HG03039 (cell line): Measurements from ENCODE around the gene ZSWIM8.
"Not testable (repeated sequence)": the region's sequence is repeated elsewhere in the genome, so short reads cannot be mapped to it uniquely, and the experiment has no call there.

Experiments used
- ATAC-seq: cut with Tn5 transposase; IDR thresholded peaks from one replicate; pipeline ENCODE4 v1.9.1; 2021; ENCODE audit warnings: mild to moderate bottlenecking, moderate library complexity; ENCODE audit not compliant: unreplicated experiment

ZSWIM8 gene

DNA sequence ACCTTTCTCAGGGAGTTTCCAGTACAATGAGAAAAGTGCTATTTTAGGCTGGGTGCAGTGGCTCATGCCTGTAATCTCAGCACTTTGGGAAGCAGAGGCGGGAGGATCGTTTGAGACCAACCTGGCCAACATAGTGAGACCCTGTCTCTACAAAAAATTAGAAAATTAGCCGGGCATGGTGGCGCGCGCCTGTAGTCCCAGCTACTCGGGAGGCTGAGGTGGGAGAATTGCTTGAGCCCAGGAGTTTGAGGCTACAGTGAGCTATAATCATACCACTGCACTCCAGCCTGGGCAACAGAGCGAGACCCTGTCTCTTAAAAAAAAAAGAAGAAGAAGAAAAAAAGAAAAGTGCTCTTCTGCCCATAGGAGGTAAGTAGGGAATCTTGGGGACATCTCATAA, 10.6 kb downstream of the ZSWIM8 start:
- ATAC-seq: not testable (repeated sequence)

DNA sequence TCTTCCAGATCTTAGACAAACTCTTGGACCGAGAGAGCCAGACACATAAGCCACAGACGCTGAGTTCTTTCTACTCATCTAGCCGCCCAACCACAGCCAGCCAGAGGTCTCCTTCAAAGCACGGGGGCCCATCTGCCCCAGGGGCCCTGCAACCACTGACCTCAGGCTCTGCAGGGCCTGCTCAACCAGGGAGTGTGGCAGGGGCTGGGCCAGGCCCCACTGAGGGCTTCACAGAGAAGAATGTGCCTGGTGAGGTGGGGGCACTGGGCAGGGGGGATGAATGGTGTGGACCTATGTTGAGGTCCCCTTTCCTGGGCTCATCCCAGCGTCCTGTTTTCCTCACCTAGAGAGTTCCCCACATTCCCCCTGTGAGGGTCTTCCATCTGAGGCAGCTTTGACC, 11.4 kb downstream of the ZSWIM8 start:
- ATAC-seq: no peak

DNA sequence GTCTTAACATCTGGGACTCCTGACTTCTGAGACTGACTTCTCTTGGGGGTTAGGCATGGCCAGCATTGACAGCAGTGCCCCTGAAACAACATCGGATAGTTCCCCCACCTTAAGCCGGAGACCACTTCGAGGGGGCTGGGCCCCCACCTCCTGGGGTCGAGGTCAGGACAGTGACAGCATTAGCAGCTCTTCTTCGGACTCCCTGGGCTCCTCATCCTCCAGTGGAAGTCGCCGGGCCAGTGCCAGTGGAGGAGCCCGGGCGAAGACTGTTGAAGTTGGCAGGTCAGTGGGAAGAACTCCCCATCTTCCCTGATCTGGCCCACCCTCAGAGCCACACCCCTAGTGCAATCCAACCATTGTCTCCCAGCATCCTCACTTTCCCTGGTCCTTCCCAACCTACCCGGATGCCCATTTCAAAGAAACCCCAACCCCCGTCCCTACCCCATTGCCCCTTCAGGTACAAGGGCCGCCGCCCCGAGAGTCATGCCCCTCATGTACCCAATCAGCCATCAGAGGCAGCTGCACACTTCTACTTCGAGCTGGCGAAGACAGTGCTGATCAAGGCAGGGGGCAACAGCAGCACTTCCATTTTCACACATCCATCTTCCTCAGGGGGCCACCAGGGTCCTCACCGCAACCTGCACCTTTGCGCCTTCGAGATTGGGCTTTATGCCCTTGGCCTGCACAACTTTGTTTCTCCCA, 12.1 kb downstream of the ZSWIM8 start:
- ATAC-seq: no peak

DNA sequence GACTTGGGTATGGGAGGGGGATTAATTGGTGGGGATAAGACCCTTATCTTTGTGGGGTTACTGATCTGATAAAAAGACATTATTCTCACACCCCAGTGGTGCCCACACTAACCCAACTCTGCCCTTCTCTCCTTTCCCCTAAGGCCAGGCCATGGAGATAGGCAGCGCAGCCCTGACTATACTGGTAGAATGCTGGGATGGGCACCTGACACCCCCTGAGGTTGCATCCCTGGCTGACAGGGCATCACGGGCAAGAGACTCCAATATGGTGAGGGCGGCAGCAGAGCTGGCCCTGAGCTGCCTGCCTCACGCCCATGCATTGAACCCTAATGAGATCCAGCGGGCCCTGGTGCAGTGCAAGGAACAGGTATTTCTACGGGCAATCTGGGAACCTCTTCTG, 12.7 kb downstream of the ZSWIM8 start:
- ATAC-seq: no peak

DNA sequence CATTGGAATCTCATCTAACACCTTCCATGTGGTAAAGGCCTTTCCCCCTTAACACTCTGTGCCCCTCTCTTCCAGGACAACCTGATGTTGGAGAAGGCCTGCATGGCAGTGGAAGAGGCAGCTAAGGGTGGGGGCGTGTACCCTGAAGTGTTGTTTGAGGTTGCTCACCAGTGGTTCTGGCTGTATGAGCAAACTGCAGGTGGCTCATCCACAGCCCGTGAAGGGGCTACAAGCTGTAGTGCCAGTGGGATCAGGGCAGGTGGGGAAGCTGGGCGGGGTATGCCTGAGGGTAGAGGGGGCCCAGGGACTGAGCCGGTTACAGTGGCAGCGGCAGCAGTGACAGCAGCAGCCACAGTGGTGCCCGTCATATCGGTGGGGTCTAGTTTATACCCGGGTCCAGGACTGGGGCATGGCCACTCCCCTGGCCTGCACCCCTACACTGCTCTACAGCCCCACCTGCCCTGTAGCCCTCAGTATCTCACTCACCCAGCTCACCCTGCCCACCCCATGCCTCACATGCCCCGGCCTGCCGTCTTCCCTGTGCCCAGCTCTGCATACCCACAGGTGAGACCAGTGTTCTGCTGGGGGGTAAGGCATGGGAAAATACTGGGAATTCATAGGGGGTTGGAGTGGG, 13.6 kb downstream of the ZSWIM8 start:
- ATAC-seq: no peak

DNA sequence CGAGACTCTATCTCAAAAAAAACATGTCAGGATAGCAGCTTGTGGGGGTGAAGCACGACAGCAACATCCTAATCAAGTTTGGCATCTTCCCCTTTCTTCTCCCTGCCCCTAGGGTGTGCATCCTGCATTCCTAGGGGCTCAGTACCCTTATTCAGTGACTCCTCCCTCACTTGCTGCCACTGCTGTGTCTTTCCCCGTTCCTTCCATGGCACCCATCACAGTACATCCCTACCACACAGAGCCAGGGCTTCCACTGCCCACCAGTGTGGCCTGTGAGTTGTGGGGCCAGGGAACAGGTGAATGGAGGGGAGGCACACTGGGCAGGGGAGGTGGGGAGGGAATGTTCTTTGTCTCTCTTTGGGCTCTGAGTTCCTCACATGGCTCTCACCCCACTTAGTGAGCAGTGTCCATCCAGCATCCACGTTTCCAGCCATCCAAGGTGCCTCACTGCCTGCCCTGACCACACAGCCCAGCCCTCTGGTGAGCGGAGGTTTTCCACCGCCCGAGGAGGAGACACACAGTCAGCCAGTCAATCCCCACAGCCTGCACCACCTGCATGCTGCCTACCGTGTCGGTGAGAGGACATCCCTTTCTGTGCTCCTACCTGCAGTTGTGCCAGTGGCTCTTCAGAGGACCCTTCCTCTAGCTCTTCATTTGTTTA, 14.6 kb downstream of the ZSWIM8 start:
- no peak for ATAC-seq

DNA sequence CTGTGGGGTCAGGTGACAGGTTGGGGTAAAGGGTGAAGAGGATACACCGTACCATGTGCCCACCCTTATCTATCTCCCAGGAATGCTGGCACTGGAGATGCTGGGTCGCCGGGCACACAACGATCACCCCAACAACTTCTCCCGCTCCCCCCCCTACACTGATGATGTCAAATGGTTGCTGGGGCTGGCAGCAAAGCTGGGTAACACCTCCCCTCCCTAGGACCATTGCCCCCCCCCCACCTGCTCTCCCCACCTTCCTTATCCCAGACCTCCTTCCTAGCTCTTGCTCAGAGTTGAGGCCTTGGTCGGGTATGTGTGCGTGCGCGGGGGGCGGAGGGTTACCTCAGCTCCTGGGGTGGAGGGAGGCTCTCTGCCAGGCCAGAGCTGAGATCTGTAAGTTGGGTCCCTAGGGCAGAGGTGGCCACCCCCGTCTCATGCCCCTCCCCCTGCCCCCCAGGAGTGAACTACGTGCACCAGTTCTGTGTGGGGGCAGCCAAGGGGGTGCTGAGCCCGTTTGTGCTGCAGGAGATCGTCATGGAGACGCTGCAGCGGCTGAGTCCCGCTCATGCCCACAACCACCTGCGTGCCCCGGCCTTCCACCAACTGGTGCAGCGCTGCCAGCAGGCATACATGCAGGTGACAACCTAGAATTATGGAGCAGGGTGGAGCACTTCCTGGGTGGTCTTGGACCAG, 15.3 kb downstream of the ZSWIM8 start:
- ATAC-seq: no peak

DNA sequence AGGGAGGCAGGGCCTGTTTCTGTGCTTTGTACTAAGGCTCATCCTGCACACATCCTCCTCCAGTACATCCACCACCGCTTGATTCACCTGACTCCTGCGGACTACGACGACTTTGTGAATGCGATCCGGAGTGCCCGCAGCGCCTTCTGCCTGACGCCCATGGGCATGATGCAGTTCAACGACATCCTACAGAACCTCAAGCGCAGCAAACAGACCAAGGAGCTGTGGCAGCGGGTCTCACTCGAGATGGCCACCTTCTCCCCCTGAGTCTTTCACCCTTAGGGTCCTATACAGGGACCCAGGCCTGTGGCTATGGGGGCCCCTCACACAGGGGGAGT, 15.8 kb downstream of the ZSWIM8 start:
- no peak for ATAC-seq

DNA sequence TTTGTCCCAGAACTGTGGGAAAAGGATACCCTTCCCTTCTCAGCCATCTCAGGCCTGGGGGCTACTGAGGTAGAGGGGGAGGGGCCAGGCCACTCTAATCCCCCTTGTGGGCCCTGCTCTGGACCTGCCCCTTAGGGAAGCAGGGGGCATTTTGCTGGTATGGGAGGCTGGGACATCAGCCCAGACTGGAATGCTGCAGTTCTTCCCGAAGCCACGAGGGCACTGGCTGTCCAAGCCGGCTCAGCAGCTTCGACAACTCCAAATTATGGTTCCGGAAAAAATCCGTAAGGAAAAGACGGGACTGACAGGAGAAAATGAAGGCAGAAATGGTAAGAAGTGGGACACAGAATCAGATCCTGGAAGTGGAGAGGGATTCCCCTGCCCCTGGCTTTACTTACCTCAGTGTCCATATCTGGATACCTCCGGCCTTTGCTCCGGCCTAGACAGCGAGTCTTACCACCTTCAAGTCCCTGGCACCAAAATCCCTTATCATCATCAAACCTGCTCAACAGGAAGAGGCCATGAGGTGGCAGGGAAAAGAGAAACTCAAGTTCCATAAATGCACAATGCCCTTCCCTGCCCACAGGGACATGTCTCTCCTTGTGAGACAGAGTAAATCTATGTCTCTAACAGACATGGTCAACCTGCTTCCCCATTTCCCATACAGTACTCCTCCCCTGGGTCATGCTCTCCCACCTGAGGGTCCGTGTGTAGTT, 17.0 kb downstream of the ZSWIM8 start:
- no peak for ATAC-seq

DNA sequence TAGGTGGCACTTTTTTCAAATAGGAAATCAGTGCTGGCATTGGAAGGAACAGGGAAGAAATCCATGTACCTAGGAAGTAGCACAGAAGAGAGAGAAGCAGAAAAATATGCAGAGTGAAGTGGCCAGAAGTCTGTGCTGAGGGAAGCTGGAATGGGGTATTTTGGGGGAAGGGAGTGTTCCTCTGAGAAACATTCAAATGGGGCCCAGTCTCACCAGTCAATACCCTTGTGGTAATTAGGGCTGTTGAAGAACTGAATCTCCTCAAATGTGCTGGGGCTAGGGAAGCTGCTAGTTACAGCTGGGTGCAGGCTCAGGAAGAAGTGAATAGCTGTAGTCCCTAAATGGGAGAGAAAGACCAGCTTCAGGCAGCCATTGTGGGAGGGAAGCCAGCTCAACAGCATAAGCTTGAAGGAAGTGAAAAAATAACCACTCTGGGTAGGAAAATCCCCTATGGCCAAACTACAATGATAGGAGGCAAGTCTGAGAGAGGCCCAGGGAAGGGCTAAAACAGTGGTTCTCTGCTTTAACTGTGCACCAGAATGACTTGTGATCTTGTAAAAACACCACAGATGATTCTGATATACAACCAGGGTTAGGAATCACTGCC, 18.4 kb downstream of the ZSWIM8 start:
- ATAC-seq: peak; percentile 56

DNA sequence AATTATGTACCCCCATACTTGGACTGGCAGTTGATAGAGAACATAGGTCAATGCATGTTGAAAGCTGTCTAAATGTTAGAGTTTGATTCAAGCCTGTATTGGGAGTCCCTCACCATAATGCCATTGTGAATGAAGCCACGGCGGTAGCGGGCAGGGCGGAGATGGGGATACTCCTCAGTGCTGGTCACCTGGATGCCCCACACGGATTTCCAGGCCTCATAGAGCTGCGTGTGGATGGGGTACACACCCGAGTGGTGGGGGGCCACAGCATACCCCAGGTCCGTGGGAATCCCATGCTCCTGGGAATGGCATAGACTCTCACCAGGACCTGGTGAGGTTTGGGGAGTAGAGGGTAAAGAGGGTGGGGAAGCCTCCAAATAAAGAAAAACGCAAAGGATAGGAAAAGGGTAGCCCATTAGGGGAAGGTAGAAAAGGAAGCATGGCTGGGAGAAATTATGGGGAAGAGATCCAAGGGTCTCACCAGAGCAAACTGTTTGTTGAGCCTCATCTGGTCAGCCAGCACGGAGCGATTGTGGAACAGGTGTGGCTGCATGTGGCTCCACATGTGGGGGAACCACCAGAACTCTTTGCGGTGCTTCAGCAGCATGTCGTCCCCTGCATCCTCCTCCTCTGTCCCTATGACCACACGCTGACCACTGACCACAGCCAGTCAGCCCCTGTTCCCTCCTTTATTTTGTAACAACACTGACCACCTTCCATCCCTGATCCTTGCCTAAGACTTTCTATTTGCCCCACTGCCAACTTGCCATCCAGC, 21.0 kb downstream of the ZSWIM8 start:
- no peak for ATAC-seq

DNA sequence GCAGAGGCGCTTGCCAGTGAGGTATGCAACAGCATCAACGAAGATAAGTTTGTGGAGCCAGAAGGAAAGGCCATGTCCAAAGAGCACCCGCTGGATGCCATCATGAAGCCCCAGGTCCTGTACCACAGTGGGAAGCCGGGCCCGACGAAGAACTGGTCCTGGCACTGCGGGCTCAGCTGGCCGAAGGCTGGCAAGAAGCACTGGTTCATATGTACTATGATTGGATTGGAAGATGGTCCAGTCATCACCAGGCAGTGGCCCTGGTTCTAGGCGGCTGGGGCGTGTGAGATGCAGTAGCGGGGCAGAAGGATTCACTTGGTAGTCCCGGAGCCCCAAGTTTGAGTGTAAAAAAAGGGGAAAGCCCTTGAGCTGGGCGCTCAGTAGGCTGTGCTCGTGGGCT, 22.1 kb downstream of the ZSWIM8 start:
- no peak for ATAC-seq

DNA sequence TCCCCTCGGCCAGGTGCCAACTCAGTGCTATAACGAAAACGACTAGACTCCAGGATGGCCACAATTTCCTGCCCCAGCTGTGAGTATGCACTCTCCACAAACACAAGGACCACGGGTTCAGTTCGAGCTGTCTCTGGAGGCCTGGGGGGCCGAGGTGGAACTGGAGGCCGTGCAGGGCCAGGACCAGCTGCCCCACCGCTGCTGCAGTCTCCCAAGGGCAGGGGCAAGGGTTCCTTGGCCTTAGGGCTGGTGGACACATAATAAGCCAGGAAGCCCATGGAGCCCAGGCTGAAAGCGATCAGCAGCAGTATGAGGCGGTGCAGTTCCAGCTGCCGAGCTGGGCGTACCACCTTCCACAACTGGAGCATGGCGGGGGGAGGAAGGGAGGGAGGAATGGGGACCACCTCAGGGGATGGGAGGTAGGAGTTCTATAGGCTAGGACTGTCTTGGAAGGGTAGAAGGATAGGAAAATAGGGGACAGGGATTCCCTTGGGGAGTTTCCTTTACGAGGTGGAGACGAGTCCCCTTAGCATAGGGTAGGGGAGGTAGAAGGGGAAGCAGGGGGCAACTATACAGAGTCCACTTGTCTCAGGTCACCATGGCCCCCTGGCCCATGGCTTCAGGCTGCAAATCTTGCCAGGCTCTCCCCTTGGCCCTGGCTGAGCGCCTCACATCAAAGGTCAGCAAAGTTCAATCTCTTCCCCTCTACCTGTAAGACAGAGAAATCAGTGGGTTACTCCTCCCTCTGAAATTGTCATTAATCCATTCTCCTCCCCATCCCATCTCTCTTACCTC, 22.8 kb downstream of the ZSWIM8 start:
- no peak for ATAC-seq

DNA sequence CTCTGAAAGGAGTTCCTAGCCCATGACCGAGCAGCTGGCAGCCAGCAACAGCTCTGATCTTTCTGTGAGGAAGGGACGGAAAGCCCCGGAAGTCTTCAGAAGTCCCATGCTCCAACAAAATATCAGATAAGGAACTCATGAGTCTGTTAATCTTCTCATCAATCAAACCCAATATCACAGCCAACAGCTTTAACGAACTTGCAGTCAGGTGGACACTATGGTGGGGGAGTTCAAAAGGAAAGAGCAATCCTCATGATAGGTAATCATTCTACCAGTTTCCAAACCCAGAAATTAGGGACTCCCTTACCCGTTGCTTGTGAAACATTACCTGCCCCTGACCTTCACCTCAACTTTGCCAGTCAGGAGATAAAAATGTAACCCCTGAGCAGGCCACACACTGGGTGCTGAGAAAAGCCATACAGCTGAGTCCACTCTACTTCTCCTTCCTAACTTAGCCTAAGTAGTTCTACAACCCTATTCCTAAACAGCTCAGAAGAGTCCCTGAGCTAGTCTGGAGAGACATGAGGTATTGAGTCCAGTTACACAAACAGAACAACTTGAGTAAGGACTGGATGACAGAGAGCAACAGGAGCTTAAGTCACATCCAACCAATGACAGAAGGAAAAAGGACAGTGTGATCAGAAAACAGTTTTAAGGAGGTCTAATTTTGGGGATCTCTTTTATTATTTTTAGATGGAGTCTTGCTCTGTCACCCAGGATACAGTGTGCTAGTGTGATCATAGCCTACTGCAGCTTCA, 23.8 kb downstream of the ZSWIM8 start:
- ATAC-seq: no peak

DNA sequence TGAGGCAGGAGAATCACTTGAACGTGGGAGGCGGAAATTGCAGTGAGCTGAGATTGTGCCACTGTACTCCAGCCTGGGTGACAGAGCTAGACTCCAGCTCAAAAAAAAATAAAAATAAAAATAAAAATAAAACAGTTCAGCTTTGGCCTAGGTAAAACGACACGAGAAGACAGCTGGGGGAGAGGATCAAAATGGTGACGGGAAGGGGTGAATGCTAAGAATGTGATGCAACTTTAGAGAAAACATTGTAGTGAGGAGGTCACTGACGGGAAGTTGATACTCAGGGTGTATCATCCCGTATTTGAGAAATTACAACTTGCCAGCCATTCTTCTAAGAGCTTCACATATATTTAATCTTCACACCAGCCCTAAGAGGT, 24.9 kb downstream of the ZSWIM8 start:
- no peak for ATAC-seq

DNA sequence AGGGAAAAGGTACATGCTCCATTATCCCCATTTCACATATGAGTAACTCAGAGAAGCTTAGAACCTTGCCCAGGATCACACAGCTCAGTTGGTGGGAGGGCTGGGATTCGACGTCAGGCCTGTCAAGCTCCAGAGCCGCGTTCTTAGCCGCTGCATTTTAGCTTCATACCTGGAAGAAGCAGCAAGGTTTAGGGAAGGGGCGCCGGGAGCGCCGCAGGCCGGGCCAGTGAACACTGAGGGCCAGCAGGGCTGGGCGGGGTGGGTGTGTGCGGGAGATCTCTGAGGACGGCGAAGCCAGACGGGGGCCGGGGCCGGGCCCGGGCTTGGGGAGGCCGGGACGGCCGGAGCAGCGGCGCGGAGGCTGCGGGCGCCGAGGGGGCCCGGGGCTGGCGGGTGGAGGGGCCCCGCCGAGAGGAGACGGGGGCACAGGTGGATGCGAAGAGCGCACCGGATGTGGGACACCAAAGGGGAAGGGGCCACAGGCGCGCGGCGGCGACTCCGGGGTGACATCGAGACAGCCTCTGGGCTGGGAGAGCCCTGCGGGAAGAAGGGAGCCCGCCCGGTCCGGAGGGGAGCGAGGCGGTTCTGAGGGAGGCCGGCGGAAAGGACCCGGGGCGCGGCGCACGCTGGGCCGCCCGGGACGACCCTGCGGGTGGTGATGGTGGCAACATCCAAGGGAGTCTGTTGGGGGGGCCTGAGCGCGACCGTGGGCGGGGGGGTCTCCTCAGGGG, 25.5 kb downstream of the ZSWIM8 start:
- peak; percentile 20 for ATAC-seq

DNA sequence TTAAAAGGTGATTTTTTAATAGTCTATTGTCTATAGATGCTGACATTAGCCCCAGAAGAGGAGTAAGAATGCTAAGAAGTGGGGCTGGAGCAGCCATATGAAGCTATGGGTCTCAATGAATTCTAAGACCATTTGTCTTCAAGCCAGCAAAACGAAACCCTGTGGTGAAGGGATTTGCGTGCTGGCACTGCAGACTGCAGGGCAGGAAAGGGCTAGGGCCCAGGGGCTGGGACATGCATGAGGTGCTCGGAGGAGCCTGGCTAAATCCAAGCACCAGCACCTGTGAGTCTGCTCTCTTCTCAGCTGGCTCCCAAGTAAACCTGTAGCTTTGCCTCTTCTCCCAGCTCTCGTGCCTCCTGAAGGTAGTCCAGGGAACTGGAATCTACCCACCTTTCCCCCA, 27.3 kb downstream of the ZSWIM8 start:
- no peak for ATAC-seq

DNA sequence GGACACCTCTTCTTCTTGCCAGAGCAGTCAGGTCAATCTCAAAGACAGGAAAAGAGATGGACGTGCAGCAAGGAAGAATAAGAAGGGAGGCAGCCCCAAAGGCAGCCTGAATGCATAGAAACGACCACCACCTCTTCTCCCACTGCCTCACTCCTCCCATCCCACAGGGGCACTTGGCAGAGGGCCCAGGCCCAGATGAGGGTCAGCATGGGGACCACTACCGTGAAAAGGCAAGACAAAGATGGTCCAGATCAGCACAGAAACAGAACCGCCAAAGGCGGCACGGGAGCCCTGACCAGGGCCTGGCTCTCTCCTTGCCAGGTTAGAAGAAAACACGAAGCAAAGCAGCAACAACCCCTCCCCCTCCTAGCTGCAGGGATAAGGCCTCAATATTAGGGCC, 27.9 kb downstream of the ZSWIM8 start:
- ATAC-seq: no peak
